CD4-positive, alpha-beta T cell (primary cell): ENCODE results near the gene UBE2M. TPM values are rescaled to one million over a fixed set of nuclear protein-coding genes. Genes with fewer than 3 reads are reported as not detected.

ENCODE experiments used
- ATAC-seq: fragments of 200-7000 bp; cut with Tn5 transposase; one replicate; pipeline ENCODE4 v1.10.0; 2022; ENCODE audit warnings: mild to moderate bottlenecking; ENCODE audit not compliant: poor library complexity
- CTCF ChIA-PET: fragments of 350-600 bp; sonication (Branson Sonifier 250); formaldehyde crosslinking; loops from one replicate; lab custom pipeline; 2021; ENCODE audit warnings: antibody characterized with exemption, inconsistent platforms; lab: Charles Lee
- POLR2A ChIA-PET: fragments of 350-600 bp; sonication (Branson Sonifier 250); formaldehyde crosslinking; loops from one replicate; lab custom pipeline; 2021; ENCODE audit warnings: antibody characterized with exemption, inconsistent platforms; lab: Charles Lee
- DNase-seq, 14 experiments: peaks; one replicate each; pipeline ENCODE4 v3.0.0-alpha.2; 2013 to 2020; ENCODE audit warnings: mixed read lengths in 2 of 14
- H3K27ac ChIP-seq, 2 donors: one replicate each; pipeline versions ENCODE4 v1.5.1 to v1.7.0; 2013; ENCODE audit warnings: low read length in 2 of 2, low read depth in 1 of 2, mild to moderate bottlenecking in 1 of 2
- H3K27me3 ChIP-seq, 2 experiments: 1 replicate in 1 of 2; 2 replicates in 1 of 2; pipeline versions ENCODE4 v1.6.1 to v1.7.0; 2013; ENCODE audit warnings: low read length in 2 of 2, control low read depth in 1 of 2, mild to moderate bottlenecking in 1 of 2, moderate library complexity in 1 of 2; ENCODE audit not compliant: insufficient read depth in 2 of 2, control insufficient read depth in 1 of 2
- H3K36me3 ChIP-seq: one replicate; pipeline ENCODE4 v1.6.1; 2013; ENCODE audit warnings: low read length, control low read depth; ENCODE audit not compliant: insufficient read depth
- H3K4me1 ChIP-seq: one replicate; pipeline ENCODE4 v1.6.1; 2013; ENCODE audit warnings: low read length, control low read depth; ENCODE audit not compliant: insufficient read depth
- H3K4me3 ChIP-seq: one replicate; pipeline ENCODE4 v1.5.1; 2013; ENCODE audit warnings: mild to moderate bottlenecking, low read length, moderate library complexity
- H3K9me3 ChIP-seq, 2 experiments: 1 replicate in 1 of 2; 2 replicates in 1 of 2; pipeline versions ENCODE4 v1.6.1 to v1.7.0; 2013; ENCODE audit warnings: low read length in 2 of 2, mild to moderate bottlenecking in 2 of 2, control low read depth in 1 of 2, moderate library complexity in 1 of 2; ENCODE audit not compliant: control insufficient read depth in 1 of 2, insufficient read depth in 1 of 2
- H3K27ac Mint-ChIP-seq: one replicate; pipeline ENCODE4 v1.8.0; 2020; ENCODE audit warnings: mixed read lengths
- H3K27me3 Mint-ChIP-seq: one replicate; pipeline ENCODE4 v1.8.0; 2021; ENCODE audit warnings: mixed read lengths
- H3K36me3 Mint-ChIP-seq: one replicate; pipeline ENCODE4 v1.8.0; 2021; ENCODE audit warnings: low read depth, mixed read lengths
- H3K4me1 Mint-ChIP-seq: one replicate; pipeline ENCODE4 v1.8.0; 2021; ENCODE audit warnings: low read depth, mixed read lengths
- H3K4me3 Mint-ChIP-seq: one replicate; pipeline ENCODE4 v1.8.0; 2020; ENCODE audit warnings: mild to moderate bottlenecking, mixed read lengths
- H3K9me3 Mint-ChIP-seq: one replicate; pipeline ENCODE4 v1.8.0; 2020; ENCODE audit warnings: mixed read lengths
- intact Hi-C, 2 experiments: fragments of 100-400 bp; cut with DNase I in 1 of 2; cut with micrococcal nuclease in 1 of 2; formaldehyde crosslinking; loops; one replicate each; pipeline versions ENCODE4 v1.15.1 to v1.9.0; 2023 to 2025; cut with DNase I, micrococcal nuclease
- total RNA-seq, 174 experiments: library from RNA in 2 of 174; stranded (reverse) in 2 of 174; gene quantifications; one replicate each; pipeline ENCODE4 v1.2.3 and lab custom pipeline; 2021 to 2026
- TF ChIP-seq, protein P1 (sequence below): fragments of 200-600 bp; IDR thresholded peaks from one replicate; pipeline ENCODE4 v1.8.0; 2022; ENCODE audit warnings: antibody characterized with exemption, mild to moderate bottlenecking

UBE2M gene
- total RNA-seq, 2 experiments from 2014 or later: 29.0 to 31.0 TPM

DNA sequence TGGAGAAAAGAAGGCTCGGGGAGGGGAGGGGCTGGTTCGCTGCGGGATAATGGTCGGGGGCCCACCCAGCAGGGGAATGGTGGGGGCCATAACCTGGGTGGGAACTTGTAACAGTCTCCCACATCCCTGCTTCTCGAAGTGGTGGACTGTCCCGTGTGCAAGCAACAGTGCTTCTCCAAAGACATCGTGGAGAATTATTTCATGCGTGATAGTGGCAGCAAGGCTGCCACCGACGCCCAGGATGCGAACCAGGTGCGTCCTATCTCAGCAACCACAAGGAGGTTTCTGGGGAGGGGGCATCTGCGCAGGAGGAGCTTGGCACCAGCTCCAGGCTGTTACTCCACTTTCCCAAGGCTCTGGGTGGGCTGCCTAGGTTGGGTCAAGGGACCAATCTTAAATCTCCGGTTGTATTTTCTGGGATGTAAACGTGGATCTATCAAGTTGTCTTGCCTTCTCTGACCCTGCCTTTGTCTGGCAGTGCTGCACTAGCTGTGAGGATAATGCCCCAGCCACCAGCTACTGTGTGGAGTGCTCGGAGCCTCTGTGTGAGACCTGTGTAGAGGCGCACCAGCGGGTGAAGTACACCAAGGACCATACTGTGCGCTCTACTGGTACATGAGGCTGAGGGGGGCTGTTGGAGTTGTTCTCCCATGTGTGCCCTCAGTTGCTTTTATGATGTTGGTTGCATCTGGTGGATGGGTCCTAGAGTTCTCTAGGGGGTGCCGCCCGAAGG lies 13.0 kb downstream of the UBE2M start:
- peaks cover 51% of the 10 kb centered on the region for H3K36me3 ChIP-seq
- no peaks in the 10 kb centered on the region for H3K27me3 ChIP-seq
- intact Hi-C loops: no loop called here
- peak overlapping the region; percentile 70 for H3K4me3 ChIP-seq
- peak in 2 of 14 experiments; percentile 35 to 43 for DNase-seq
- CTCF ChIA-PET: interaction anchor here (3.3 kb wide), 1 partner anchor 26 kb away, joined by 34 read pairs; the partner anchor contains the start of gene ZBTB45
- Mint-ChIP-seq H3K27me3 (no peaks in the 10 kb centered on the region), H3K4me3 (peak overlapping the region; percentile 95), H3K4me1 (peaks cover 39% of the 10 kb centered on the region), H3K27ac (peak overlapping the region; percentile 91), H3K9me3 (no peaks in the 10 kb centered on the region), H3K36me3 (peaks cover 63% of the 10 kb centered on the region)
- no peak for ATAC-seq
- POLR2A ChIA-PET: interaction anchor here (1.2 to 3.2 kb wide), 6 partner anchors 9 to 32 kb away, joined by 3 to 64 read pairs (median 22); partner anchors contain the start of genes CHMP2A, UBE2M and ZBTB45
- TF ChIP-seq, protein P1, sequence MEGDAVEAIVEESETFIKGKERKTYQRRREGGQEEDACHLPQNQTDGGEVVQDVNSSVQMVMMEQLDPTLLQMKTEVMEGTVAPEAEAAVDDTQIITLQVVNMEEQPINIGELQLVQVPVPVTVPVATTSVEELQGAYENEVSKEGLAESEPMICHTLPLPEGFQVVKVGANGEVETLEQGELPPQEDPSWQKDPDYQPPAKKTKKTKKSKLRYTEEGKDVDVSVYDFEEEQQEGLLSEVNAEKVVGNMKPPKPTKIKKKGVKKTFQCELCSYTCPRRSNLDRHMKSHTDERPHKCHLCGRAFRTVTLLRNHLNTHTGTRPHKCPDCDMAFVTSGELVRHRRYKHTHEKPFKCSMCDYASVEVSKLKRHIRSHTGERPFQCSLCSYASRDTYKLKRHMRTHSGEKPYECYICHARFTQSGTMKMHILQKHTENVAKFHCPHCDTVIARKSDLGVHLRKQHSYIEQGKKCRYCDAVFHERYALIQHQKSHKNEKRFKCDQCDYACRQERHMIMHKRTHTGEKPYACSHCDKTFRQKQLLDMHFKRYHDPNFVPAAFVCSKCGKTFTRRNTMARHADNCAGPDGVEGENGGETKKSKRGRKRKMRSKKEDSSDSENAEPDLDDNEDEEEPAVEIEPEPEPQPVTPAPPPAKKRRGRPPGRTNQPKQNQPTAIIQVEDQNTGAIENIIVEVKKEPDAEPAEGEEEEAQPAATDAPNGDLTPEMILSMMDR: no peak
- peaks cover 42% of the 10 kb centered on the region for H3K4me1 ChIP-seq
- H3K9me3 ChIP-seq: no peaks in the 10 kb centered on the region
- peak overlapping the region; percentile 18 to 50 for H3K27ac ChIP-seq

DNA sequence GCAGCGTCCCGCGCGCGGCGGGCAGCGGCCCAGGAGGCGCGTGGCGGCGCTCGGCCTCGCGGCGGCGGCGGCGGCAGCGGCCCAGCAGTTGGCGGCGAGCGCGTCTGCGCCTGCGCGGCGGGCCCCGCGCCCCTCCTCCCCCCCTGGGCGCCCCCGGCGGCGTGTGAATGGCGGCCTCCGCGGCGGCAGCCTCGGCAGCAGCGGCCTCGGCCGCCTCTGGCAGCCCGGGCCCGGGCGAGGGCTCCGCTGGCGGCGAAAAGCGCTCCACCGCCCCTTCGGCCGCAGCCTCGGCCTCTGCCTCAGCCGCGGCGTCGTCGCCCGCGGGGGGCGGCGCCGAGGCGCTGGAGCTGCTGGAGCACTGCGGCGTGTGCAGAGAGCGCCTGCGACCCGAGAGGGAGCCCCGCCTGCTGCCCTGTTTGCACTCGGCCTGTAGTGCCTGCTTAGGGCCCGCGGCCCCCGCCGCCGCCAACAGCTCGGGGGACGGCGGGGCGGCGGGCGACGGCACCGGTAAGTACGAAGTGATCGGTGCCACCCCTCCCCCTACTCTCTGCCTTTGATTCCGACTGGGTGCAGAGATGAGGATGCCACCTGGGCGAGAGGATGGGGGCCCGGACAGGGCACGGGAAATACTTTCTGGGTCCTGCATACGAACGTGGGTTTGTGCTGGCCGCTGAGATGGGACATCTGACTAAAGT lies 13.7 kb downstream of the UBE2M start:
- DNase-seq: peak in 13 of 14 experiments; percentile 55 to 93 (median 78)
- peak; percentile 39 for ATAC-seq
- no peaks in the 10 kb centered on the region for H3K9me3 Mint-ChIP-seq
- ChIA-PET CTCF (interaction anchor here (1.2 to 3.3 kb wide), 4 partner anchors 25 to 36 kb away, joined by 3 to 34 read pairs (median 8); partner anchors contain the start of gene ZBTB45), POLR2A (interaction anchor here (0.9 to 3.2 kb wide), 17 partner anchors 10 to 197 kb away, joined by 3 to 64 read pairs (median 4); partner anchors contain the start of genes CHMP2A, MZF1, UBE2M and ZBTB45)
- Histone ChIP-seq H3K36me3 (peaks cover 44% of the 10 kb centered on the region), H3K4me3 (peak overlapping the region; percentile 70), H3K9me3 (no peaks in the 10 kb centered on the region), H3K27me3 (no peaks in the 10 kb centered on the region), H3K27ac (peak overlapping the region in 1 of 2 donors; percentile 56), H3K4me1 (peaks cover 42% of the 10 kb centered on the region)
- H3K36me3 Mint-ChIP-seq: peaks cover 56% of the 10 kb centered on the region
- intact Hi-C loops: loop anchor here (1.0 kb wide), 4 partner anchors 10 to 29 kb away; partner anchors contain the start of genes MZF1 (in 2 of the 2), ZBTB45 (in 2 of the 2) and UBE2M (in 1 of the 2)
- no peaks in the 10 kb centered on the region for H3K27me3 Mint-ChIP-seq
- peaks cover 39% of the 10 kb centered on the region for H3K4me1 Mint-ChIP-seq
- TF ChIP-seq, protein P1: no peak
- peak overlapping the region; percentile 95 for H3K27ac Mint-ChIP-seq
- H3K4me3 Mint-ChIP-seq: peak overlapping the region; percentile 95
